Trophoblast cell (in vitro differentiated cells and primary cell): ENCODE results near the gene REXO5. TPM values are rescaled to one million over a fixed set of nuclear protein-coding genes. Genes with fewer than 3 reads are reported as not detected.

Experiments
- DNase-seq, 2 donors: peaks; one replicate each; pipeline ENCODE4 v3.0.0-alpha.2; 2016
- H2AFZ ChIP-seq: 2 replicates; pipeline ENCODE4 v1.6.1; 2013; ENCODE audit warnings: low read length, moderate library complexity, mild to moderate bottlenecking; ENCODE audit not compliant: insufficient read depth, poor library complexity
- H2AK5ac ChIP-seq: 2 replicates; pipeline ENCODE4 v1.6.1; 2013; ENCODE audit warnings: mild to moderate bottlenecking, low read length
- H2BK120ac ChIP-seq: 2 replicates; pipeline ENCODE4 v1.6.1; 2013; ENCODE audit warnings: low read length, mild to moderate bottlenecking, moderate library complexity; ENCODE audit not compliant: insufficient read depth, poor library complexity
- H2BK12ac ChIP-seq: 2 replicates; pipeline ENCODE4 v1.6.1; 2013; ENCODE audit warnings: mild to moderate bottlenecking, low read length, moderate library complexity
- H2BK5ac ChIP-seq: 2 replicates; pipeline ENCODE4 v1.6.1; 2013; ENCODE audit warnings: low read length, low read depth, moderate library complexity, mild to moderate bottlenecking; ENCODE audit not compliant: poor library complexity
- H3K14ac ChIP-seq: 2 replicates; pipeline ENCODE4 v1.6.1; 2013; ENCODE audit warnings: mild to moderate bottlenecking, low read length
- H3K18ac ChIP-seq: 2 replicates; pipeline ENCODE4 v1.6.1; 2013; ENCODE audit warnings: mild to moderate bottlenecking, low read length
- H3K23ac ChIP-seq: 2 replicates; pipeline ENCODE4 v1.6.1; 2013; ENCODE audit warnings: low read length
- H3K27ac ChIP-seq: 2 replicates; pipeline ENCODE4 v1.5.1; 2013; ENCODE audit warnings: low read depth, mild to moderate bottlenecking, inconsistent platforms, low read length, moderate library complexity
- H3K27me3 ChIP-seq: 2 replicates; pipeline ENCODE4 v1.6.1; 2013; ENCODE audit warnings: inconsistent platforms, mild to moderate bottlenecking, low read length, moderate library complexity; ENCODE audit not compliant: insufficient read depth
- H3K36me3 ChIP-seq, 2 experiments: 1 replicate in 1 of 2; 2 replicates in 1 of 2; pipeline ENCODE4 v1.6.1; 2013; ENCODE audit warnings: low read length in 2 of 2, mild to moderate bottlenecking in 2 of 2, moderate library complexity in 1 of 2; ENCODE audit not compliant: insufficient read depth in 2 of 2, control insufficient read depth in 1 of 2
- H3K4ac ChIP-seq: 2 replicates; pipeline ENCODE4 v1.6.1; 2013; ENCODE audit warnings: low read depth, mild to moderate bottlenecking, low read length, moderate library complexity
- H3K4me1 ChIP-seq, 2 experiments: 1 replicate in 1 of 2; 2 replicates in 1 of 2; pipeline ENCODE4 v1.6.1; 2013; ENCODE audit warnings: low read length in 2 of 2, mild to moderate bottlenecking in 2 of 2, moderate library complexity in 1 of 2; ENCODE audit not compliant: insufficient read depth in 2 of 2, control insufficient read depth in 1 of 2
- H3K4me2 ChIP-seq: 2 replicates; pipeline ENCODE4 v1.6.1; 2013; ENCODE audit warnings: inconsistent platforms, mild to moderate bottlenecking, low read length, moderate library complexity
- H3K4me3 ChIP-seq: 2 replicates; pipeline ENCODE4 v1.5.1; 2013; ENCODE audit warnings: mild to moderate bottlenecking, low read depth, low read length, inconsistent platforms
- H3K79me1 ChIP-seq: one replicate; pipeline ENCODE4 v1.6.1; 2013; ENCODE audit warnings: low read length
- H3K79me2 ChIP-seq: 2 replicates; pipeline ENCODE4 v1.6.1; 2013; ENCODE audit warnings: low read length, mild to moderate bottlenecking; ENCODE audit not compliant: control insufficient read depth, insufficient read depth, poor library complexity
- H3K9ac ChIP-seq: 2 replicates; pipeline ENCODE4 v1.6.1; 2013; ENCODE audit warnings: mild to moderate bottlenecking, low read length
- H3K9me3 ChIP-seq: 2 replicates; pipeline ENCODE4 v1.6.1; 2013; ENCODE audit warnings: low read depth, mild to moderate bottlenecking, control low read depth, inconsistent platforms, low read length; ENCODE audit not compliant: insufficient read depth
- H4K12ac ChIP-seq: 2 replicates; pipeline ENCODE4 v1.6.1; 2013; ENCODE audit warnings: low read depth, mild to moderate bottlenecking, low read length, moderate library complexity
- H4K8ac ChIP-seq: 2 replicates; pipeline ENCODE4 v1.6.1; 2013; ENCODE audit warnings: low read depth, mild to moderate bottlenecking, low read length, moderate library complexity
- H4K91ac ChIP-seq: one replicate; pipeline ENCODE4 v1.6.1; 2013; ENCODE audit warnings: low read depth, mild to moderate bottlenecking, low read length, moderate library complexity
- WGBS: extraction: QIAGEN DNeasy Blood & Tissue Kit; methylation state at CpG from one replicate; pipeline ENCODE4 v1.1.7; 2013; ENCODE audit warnings: missing lambda C conversion rate; ENCODE audit not compliant: insufficient read length, insufficient coverage; ENCODE audit errors: extremely low coverage; 5-methylcytosine and 5-hydroxymethylcytosine counted together
- polyA plus RNA-seq: library from polyadenylated mRNA; stranded (reverse); fragments of 200-250 nt; gene quantifications from 2 replicates; pipeline ENCODE4 v1.2.3, GENCODE V29; 2013

REXO5 gene, protein sequence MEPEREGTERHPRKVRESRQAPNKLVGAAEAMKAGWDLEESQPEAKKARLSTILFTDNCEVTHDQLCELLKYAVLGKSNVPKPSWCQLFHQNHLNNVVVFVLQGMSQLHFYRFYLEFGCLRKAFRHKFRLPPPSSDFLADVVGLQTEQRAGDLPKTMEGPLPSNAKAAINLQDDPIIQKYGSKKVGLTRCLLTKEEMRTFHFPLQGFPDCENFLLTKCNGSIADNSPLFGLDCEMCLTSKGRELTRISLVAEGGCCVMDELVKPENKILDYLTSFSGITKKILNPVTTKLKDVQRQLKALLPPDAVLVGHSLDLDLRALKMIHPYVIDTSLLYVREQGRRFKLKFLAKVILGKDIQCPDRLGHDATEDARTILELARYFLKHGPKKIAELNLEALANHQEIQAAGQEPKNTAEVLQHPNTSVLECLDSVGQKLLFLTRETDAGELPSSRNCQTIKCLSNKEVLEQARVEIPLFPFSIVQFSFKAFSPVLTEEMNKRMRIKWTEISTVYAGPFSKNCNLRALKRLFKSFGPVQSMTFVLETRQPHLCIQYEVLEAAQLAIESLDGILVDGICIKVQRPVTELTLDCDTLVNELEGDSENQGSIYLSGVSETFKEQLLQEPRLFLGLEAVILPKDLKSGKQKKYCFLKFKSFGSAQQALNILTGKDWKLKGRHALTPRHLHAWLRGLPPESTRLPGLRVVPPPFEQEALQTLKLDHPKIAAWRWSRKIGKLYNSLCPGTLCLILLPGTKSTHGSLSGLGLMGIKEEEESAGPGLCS
- 2.0 and 2.6 TPM in 2 replicates for polyA plus RNA-seq

DNA sequence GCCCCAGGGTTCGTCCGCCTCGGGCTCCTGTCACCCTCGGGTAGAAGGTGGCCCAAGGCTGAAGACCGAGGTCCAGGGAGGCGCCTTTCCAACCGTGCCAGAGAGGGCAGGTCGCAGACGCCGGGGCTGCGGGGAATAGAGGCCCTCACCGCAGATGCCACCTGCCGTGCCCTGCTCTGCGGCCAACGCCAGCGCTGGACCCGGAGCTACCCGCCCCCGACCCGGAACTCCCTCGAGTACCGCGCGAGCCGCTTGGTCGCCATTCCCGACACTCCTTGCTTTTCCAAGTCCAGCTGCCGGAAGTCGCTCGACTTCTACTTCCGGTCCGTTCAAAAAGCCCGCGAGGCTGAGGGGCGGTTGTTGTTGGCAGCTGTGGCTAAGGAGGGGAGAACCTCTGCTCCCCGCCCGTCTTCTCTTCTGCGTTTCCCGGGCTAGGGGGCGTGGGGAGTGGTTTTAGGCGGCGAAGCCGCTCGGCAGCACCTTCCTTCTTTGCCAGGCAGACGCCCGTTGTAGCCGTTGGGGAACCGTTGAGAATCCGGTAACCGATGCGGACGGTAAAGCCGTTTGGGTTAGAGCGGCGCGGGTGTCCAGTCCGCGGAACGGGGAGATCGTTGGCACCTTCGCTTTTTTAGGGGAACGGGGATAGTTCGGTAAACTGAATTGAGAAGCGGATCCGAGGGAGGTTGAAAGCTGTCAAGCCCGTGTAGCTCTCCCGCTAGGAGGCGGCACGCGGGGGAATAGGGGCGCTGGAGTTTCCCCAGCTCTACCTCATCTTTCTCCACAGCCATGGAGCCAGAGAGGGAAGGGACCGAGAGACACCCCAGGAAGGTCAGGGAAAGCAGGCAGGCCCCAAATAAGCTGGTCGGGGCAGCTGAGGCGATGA is at the start of gene REXO5, which contains the start of gene ERI2:
Gene REXO5 (plus strand): TSS at position 360 of the 883 bp plus-strand sequence. CDS start 427 bp downstream, at position 787.
Gene ERI2 (minus strand): TSS at position 305 of the 883 bp plus-strand sequence. CDS start 42 bp downstream, at position 263.
- peak within 1 kb of the TSS; percentile 84 for H3K4me2 ChIP-seq
- peak within 1 kb of the TSS; percentile 67 for H3K14ac ChIP-seq
- peak within 1 kb of the TSS; percentile 98 for H4K8ac ChIP-seq
- peak within 1 kb of the TSS; percentile 91 for H2AFZ ChIP-seq
- H4K91ac ChIP-seq: peak within 1 kb of the TSS; percentile 83
- H3K36me3 ChIP-seq: peaks cover 0 to 2% of the 10 kb centered on the region in 2 experiments
- peak within 1 kb of the TSS; percentile 74 for H3K27ac ChIP-seq
- peak within 1 kb of the TSS; percentile 47 for H3K23ac ChIP-seq
- H2AK5ac ChIP-seq: no peak within 1 kb of the TSS
- H4K12ac ChIP-seq: peak within 1 kb of the TSS; percentile 80
- H3K27me3 ChIP-seq: no peaks in the 10 kb centered on the region
- H2BK5ac ChIP-seq: peak within 1 kb of the TSS; percentile 70
- DNase-seq: peak; percentile 96 to 98
- peak within 1 kb of the TSS; percentile 72 for H2BK120ac ChIP-seq
- WGBS: no CpG with 5 or more reads among the region's 74 CpGs
- peak within 1 kb of the TSS; percentile 99 for H3K9ac ChIP-seq
- H3K4me1 ChIP-seq: peaks cover 0 to 2% of the 10 kb centered on the region in 2 experiments
- H3K4ac ChIP-seq: peak within 1 kb of the TSS; percentile 93
- peaks cover 4% of the 10 kb centered on the region for H3K79me2 ChIP-seq
- H3K4me3 ChIP-seq: peak within 1 kb of the TSS; percentile 93
- H3K79me1 ChIP-seq: peaks cover 8% of the 10 kb centered on the region
- no peaks in the 10 kb centered on the region for H3K9me3 ChIP-seq
- peak within 1 kb of the TSS; percentile 85 for H3K18ac ChIP-seq
- no peak within 1 kb of the TSS for H2BK12ac ChIP-seq

DNA sequence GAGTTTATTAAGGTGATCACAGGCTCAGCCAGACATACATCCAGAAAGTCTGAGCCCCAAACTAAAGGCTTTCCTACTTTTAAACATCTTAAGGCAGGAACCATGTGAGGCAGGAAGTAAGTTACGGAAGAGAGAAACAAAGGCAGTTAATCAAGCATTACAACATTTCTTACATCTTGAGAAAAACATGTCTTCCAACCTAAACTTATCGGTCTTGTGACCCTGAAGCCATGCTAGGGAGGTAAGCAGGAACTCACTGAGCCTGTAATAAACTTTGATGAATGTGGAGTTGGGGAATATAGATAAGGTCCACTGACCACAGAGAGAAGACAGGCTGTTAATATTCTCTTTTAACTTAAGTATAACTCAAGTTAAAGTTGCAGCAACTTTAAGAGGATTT is 46.0 kb upstream of the REXO5 start:
- H3K4me2 ChIP-seq: no peak overlapping the region
- no peak overlapping the region for H2AK5ac ChIP-seq
- H3K79me2 ChIP-seq: no peaks in the 10 kb centered on the region
- H2AFZ ChIP-seq: no peak overlapping the region
- no peak overlapping the region for H3K14ac ChIP-seq
- no peaks in the 10 kb centered on the region for H3K27me3 ChIP-seq
- H3K4ac ChIP-seq: no peak overlapping the region
- H3K4me3 ChIP-seq: no peak overlapping the region
- H3K79me1 ChIP-seq: no peaks in the 10 kb centered on the region
- peaks cover 0 to 3% of the 10 kb centered on the region in 2 experiments for H3K4me1 ChIP-seq
- H2BK5ac ChIP-seq: no peak overlapping the region
- H4K8ac ChIP-seq: no peak overlapping the region
- H2BK12ac ChIP-seq: no peak overlapping the region
- no peak overlapping the region for H3K23ac ChIP-seq
- no peaks in the 10 kb centered on the region for H3K9me3 ChIP-seq
- H3K18ac ChIP-seq: no peak overlapping the region
- DNase-seq: no peak
- WGBS: no CpG with 5 or more reads among the region's 2 CpGs
- H4K12ac ChIP-seq: no peak overlapping the region
- no peak overlapping the region for H4K91ac ChIP-seq
- H3K9ac ChIP-seq: no peak overlapping the region
- no peak overlapping the region for H3K27ac ChIP-seq
- no peak overlapping the region for H2BK120ac ChIP-seq
- no peaks in the 10 kb centered on the region for H3K36me3 ChIP-seq

DNA sequence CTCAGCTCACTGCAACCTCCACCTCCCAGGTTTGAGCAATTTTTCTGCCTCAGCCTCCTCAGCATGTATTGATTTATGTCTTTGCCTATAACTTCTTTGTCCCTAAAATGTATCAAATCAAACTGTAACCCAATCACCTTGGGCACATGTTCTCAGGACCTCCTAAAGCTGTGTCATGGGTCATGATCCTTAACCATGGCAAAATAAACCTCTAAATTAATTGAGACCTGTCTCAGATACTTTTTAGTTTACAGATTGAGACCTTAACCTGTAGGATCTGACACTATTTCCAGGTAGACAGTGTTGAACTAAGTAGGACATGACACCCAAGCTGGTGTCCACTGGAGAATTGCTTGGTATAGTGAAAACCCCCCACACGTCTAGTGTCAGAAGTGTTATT is 45.2 kb upstream of the REXO5 start:
- H3K4ac ChIP-seq: no peak overlapping the region
- H3K36me3 ChIP-seq: no peaks in the 10 kb centered on the region
- no peak overlapping the region for H2AK5ac ChIP-seq
- no peak overlapping the region for H3K9ac ChIP-seq
- H3K14ac ChIP-seq: no peak overlapping the region
- no peaks in the 10 kb centered on the region for H3K79me1 ChIP-seq
- no peak overlapping the region for H4K12ac ChIP-seq
- H2BK120ac ChIP-seq: no peak overlapping the region
- no peaks in the 10 kb centered on the region for H3K9me3 ChIP-seq
- no peak overlapping the region for H3K23ac ChIP-seq
- H3K27ac ChIP-seq: no peak overlapping the region
- H3K79me2 ChIP-seq: no peaks in the 10 kb centered on the region
- no peak overlapping the region for H3K18ac ChIP-seq
- H3K4me3 ChIP-seq: no peak overlapping the region
- WGBS: no CpG with 5 or more reads among the region's 1 CpG
- no peak overlapping the region for H2AFZ ChIP-seq
- no peak overlapping the region for H3K4me2 ChIP-seq
- no peak overlapping the region for H2BK12ac ChIP-seq
- no peak for DNase-seq
- H3K4me1 ChIP-seq: peaks cover 0 to 3% of the 10 kb centered on the region in 2 experiments
- H4K8ac ChIP-seq: no peak overlapping the region
- H2BK5ac ChIP-seq: no peak overlapping the region
- no peak overlapping the region for H4K91ac ChIP-seq
- H3K27me3 ChIP-seq: no peaks in the 10 kb centered on the region
